Measurements from ENCODE around the gene STPG4.

Gene STPG4

GRCh38 chr2:47092465-47092864 lies 62.6 kb downstream of the STPG4 start:
- no peak for DNase-seq (ENCODE audit: low spot score)
- in situ Hi-C loops (cut with MboI; ENCODE audit: low pct_unique_long_range_greater_than_20kb, low sequenced_read_pairs, unreplicated experiment): no loop called here
- TF ChIP-seq, protein P1, sequence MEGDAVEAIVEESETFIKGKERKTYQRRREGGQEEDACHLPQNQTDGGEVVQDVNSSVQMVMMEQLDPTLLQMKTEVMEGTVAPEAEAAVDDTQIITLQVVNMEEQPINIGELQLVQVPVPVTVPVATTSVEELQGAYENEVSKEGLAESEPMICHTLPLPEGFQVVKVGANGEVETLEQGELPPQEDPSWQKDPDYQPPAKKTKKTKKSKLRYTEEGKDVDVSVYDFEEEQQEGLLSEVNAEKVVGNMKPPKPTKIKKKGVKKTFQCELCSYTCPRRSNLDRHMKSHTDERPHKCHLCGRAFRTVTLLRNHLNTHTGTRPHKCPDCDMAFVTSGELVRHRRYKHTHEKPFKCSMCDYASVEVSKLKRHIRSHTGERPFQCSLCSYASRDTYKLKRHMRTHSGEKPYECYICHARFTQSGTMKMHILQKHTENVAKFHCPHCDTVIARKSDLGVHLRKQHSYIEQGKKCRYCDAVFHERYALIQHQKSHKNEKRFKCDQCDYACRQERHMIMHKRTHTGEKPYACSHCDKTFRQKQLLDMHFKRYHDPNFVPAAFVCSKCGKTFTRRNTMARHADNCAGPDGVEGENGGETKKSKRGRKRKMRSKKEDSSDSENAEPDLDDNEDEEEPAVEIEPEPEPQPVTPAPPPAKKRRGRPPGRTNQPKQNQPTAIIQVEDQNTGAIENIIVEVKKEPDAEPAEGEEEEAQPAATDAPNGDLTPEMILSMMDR (IDR thresholded peaks at IDR 0.05; ENCODE audit: extremely low read depth, insufficient read depth, missing control alignments): no peak

GRCh38 chr2:47091118-47091517 lies 64.0 kb downstream of the STPG4 start:
- no peak for DNase-seq (ENCODE audit: low spot score)
- TF ChIP-seq, protein P1 (IDR thresholded peaks at IDR 0.05; ENCODE audit: extremely low read depth, insufficient read depth, missing control alignments): no peak
- in situ Hi-C loops (cut with MboI; ENCODE audit: low pct_unique_long_range_greater_than_20kb, low sequenced_read_pairs, unreplicated experiment): no loop called here

DNA sequence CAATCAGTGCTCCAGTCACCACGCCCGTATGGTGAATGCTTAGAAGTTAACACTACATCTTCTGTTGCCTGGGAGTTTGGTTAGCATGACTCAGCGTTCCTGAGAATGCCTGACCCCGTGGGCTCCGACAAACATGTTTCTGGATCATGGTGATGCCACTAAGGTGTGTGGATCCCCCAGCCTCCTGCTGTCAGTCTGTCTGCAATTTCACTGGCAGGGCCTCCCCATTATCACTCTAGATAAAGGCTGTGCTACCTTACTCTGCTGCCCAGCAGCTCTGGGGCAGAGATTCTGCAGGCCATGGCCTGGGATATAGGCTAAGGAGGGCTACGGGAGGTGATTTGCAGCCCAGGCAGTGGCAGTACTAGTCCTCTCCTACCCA lies 66.0 kb downstream of the STPG4 start:
- TF ChIP-seq, protein P1 (IDR thresholded peaks at IDR 0.05; ENCODE audit: extremely low read depth, insufficient read depth, missing control alignments): no peak
- in situ Hi-C loops (cut with MboI; ENCODE audit: low pct_unique_long_range_greater_than_20kb, low sequenced_read_pairs, unreplicated experiment): no loop called here
- DNase-seq (ENCODE audit: low spot score): no peak

DNA sequence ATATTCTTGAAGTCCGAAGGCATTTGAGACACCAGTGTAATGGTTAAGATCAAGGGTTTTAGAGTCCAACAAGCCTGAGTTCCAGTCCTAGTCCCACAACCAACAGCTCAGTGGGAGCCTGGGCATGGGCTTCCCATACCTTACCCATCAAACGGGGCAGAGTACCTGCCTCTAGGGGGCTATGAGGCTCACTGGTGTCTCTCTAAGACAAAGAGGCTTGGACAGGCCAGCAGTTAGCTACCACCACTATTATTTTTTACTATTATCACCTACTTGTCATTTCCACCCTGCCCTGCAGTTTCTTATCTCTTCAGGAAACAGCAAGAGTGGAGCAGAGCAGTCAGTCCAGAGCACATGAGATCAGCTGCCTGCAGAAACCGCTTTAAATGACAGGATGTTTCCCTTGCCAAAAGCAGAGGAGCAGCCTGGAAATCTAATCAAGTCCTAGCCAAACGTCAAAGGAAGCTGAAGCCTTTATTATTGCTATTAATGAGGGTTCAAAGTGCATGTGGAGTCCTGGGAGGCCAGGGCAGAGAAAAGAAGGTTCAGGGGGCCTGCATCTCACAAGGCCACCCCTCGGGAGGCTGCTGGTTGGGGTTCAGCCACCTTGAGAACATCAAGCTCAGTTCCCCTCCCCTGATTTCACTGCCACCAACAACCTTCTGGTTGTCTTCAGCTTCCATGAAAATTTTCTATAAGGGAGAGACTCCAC lies 66.6 kb downstream of the STPG4 start:
- DNase-seq (ENCODE audit: low spot score): no peak
- in situ Hi-C loops (cut with MboI; ENCODE audit: low pct_unique_long_range_greater_than_20kb, low sequenced_read_pairs, unreplicated experiment): no loop called here
- TF ChIP-seq, protein P1 (IDR thresholded peaks at IDR 0.05; ENCODE audit: extremely low read depth, insufficient read depth, missing control alignments): peak; percentile 19

- in situ Hi-C loops (cut with MboI; ENCODE audit: low pct_unique_long_range_greater_than_20kb, low sequenced_read_pairs, unreplicated experiment): no loop called here
- DNase-seq (ENCODE audit: low spot score): no peak
- TF ChIP-seq, protein P1 (IDR thresholded peaks at IDR 0.05; ENCODE audit: extremely low read depth, insufficient read depth, missing control alignments): no peak
Measured at GRCh38 chr2:47087051-47087450, 68.1 kb downstream of the STPG4 start.

DNA sequence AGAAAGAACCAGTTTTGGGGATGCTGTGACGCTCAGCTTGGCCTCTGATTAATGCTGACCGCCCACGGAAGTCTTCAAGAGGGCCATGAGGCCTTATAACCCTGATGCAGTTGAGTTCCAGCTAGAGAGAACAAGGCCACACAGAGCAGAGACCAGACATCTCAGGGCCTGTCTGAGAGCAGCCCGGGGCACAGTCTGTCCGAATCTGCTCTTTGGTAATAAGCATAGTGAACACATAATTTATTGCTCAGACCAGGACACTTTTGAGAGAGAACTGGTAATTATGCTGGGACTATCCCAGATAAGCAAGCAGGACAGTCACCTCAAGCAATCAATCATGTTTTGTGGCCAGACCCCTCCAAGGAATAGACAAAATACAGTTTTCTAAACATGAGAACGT lies 68.5 kb downstream of the STPG4 start:
- TF ChIP-seq, protein P1 (IDR thresholded peaks at IDR 0.05; ENCODE audit: extremely low read depth, insufficient read depth, missing control alignments): no peak
- DNase-seq (ENCODE audit: low spot score): no peak
- in situ Hi-C loops (cut with MboI; ENCODE audit: low pct_unique_long_range_greater_than_20kb, low sequenced_read_pairs, unreplicated experiment): no loop called here
